A549 (cell line): Measurements from ENCODE around the gene FBXL7.

ENCODE experiments used
- CTCF ChIP-seq: fragments of >200 bp; sonication (Bioruptor Twin); formaldehyde crosslinking; IDR thresholded peaks from 3 replicates; pipeline ENCODE4 v1.5.1; 2016
- GATA3 ChIP-seq: IDR thresholded peaks from 2 replicates; pipeline ENCODE4 v1.6.1; 2012; ENCODE audit warnings: borderline replicate concordance
- MAZ ChIP-seq: fragments of 150-350 bp; IDR thresholded peaks from 2 replicates; pipeline ENCODE4 v1.6.1; 2014; ENCODE audit warnings: antibody characterized with exemption, low read depth, low read length, borderline replicate concordance
- MYC ChIP-seq: IDR thresholded peaks from 2 replicates; pipeline ENCODE4 v1.6.1; 2012; ENCODE audit warnings: mild to moderate bottlenecking, inconsistent platforms, low read length, improper control_type of control experiment, borderline replicate concordance
- POLR2A ChIP-seq: IDR thresholded peaks from 2 replicates; pipeline ENCODE4 v1.6.1; 2012; ENCODE audit warnings: mild to moderate bottlenecking, low read length
- RAD21 ChIP-seq, 2 experiments: fragments of >200 bp in 1 of 2; sonication (Bioruptor Twin) in 1 of 2; formaldehyde crosslinking in 1 of 2; IDR thresholded peaks in 1 of 2; conservative IDR thresholded peaks in 1 of 2; 2 replicates in 1 of 2; 3 replicates in 1 of 2; pipeline ENCODE4 v1.6.1; 2012 to 2018; ENCODE audit warnings: inconsistent platforms in 1 of 2
- RARB ChIP-seq: fragments of 250-450 bp; sonication (Bioruptor Pico); IDR thresholded peaks from 2 replicates; pipeline ENCODE4 v1.8.0; 2021; ENCODE audit warnings: mild to moderate bottlenecking, moderate library complexity
- RCOR1 ChIP-seq: fragments of 150-350 bp; IDR thresholded peaks from 2 replicates; pipeline ENCODE4 v1.6.1; 2014; ENCODE audit warnings: antibody characterized with exemption, low read length, low read depth
- RNF2 ChIP-seq: fragments of 200-600 bp; sonication (generic); IDR thresholded peaks from 2 replicates; pipeline ENCODE4 v1.6.1; 2016; ENCODE audit warnings: low read depth, mild to moderate bottlenecking, antibody characterized with exemption, moderate library complexity, borderline replicate concordance
- TFCP2L1 ChIP-seq: fragments of 250-450 bp; sonication (Bioruptor Pico); IDR thresholded peaks from 2 replicates; pipeline ENCODE4 v1.5.0; 2021; ENCODE audit warnings: mild to moderate bottlenecking

DNA sequence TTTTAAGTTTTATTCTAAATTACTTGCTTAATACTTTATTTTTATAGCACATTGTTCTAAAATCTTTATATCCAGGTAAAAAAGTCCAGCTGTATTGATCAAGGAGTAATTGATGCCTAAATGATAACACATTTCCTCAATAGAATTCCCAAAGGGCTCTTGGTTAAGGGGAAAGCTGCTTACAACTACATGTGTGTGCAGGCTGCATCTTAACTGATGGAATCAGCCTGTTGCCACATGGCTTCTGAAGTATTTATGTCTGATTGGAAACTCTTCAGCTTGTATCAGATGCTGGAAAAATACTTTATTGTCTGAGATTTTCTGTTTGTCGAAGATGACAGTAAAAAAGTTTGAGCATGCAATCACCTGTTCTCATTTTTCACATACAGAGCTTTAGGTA, 182.6 kb downstream of the FBXL7 start:
- TF ChIP-seq CTCF (no peak), POLR2A (no peak), MYC (no peak), GATA3 (no peak), MAZ (no peak), RCOR1 (no peak), RAD21 (conservative IDR thresholded peaks at IDR 0.05 in 1 of 2, IDR thresholded peaks at IDR 0.05 in 1 of 2) (no peak), TFCP2L1 (CRISPR knock-in tag) (no peak), RNF2 (no peak), RARB (CRISPR knock-in tag) (no peak)
